CD4-positive, alpha-beta T cell treated with Interleukin-17A for 4 hours (primary cell): Measurements from ENCODE around the gene COL4A6.
"Not testable (repeated sequence)": the region's sequence is repeated elsewhere in the genome, so short reads cannot be mapped to it uniquely, and the experiment has no call there.

Experiments
- DNase-seq: peaks from one replicate; pipeline ENCODE4 v3.0.0-alpha.2; 2020; ENCODE audit warnings: mixed read lengths

The COL4A6 gene

GRCh38 chrX:108399418-108400165 is 38.6 kb downstream of the COL4A6 start:
- DNase-seq = no peak

GRCh38 chrX:108397627-108398391 is 40.4 kb downstream of the COL4A6 start:
- DNase-seq = no peak

GRCh38 chrX:108396986-108397385 is 41.2 kb downstream of the COL4A6 start:
- no peak for DNase-seq

GRCh38 chrX:108396188-108396891 is 41.9 kb downstream of the COL4A6 start:
- DNase-seq = no peak

- DNase-seq = not testable (repeated sequence)
Measured at GRCh38 chrX:108390976-108391717, 47.1 kb downstream of the COL4A6 start.

GRCh38 chrX:108384783-108385182 is 53.4 kb downstream of the COL4A6 start:
- no peak for DNase-seq

GRCh38 chrX:108380222-108380621 is 58.0 kb downstream of the COL4A6 start:
- DNase-seq = no peak

GRCh38 chrX:108376821-108377220 is 61.4 kb downstream of the COL4A6 start:
- not testable (repeated sequence) for DNase-seq

- not testable (repeated sequence) for DNase-seq
Measured at GRCh38 chrX:108375591-108375990, 62.6 kb downstream of the COL4A6 start.

GRCh38 chrX:108366644-108367406 is 71.4 kb downstream of the COL4A6 start:
- no peak for DNase-seq

- DNase-seq = no peak
Measured at GRCh38 chrX:108362026-108362425, 76.2 kb downstream of the COL4A6 start.

GRCh38 chrX:108361316-108361715 is 76.9 kb downstream of the COL4A6 start:
- DNase-seq = no peak

GRCh38 chrX:108359806-108360602 is 78.2 kb downstream of the COL4A6 start:
- no peak for DNase-seq

GRCh38 chrX:108353452-108353851 is 84.8 kb downstream of the COL4A6 start:
- DNase-seq = no peak

- DNase-seq = no peak
Measured at GRCh38 chrX:108349210-108349609, 89.0 kb downstream of the COL4A6 start.

- no peak for DNase-seq
Measured at GRCh38 chrX:108348525-108348924, 89.7 kb downstream of the COL4A6 start.

GRCh38 chrX:108347800-108348199 is 90.4 kb downstream of the COL4A6 start:
- DNase-seq = no peak

- DNase-seq = no peak
Measured at GRCh38 chrX:108344216-108344615, 94.0 kb downstream of the COL4A6 start.

- DNase-seq = no peak
Measured at GRCh38 chrX:108341947-108342346, 96.3 kb downstream of the COL4A6 start.

GRCh38 chrX:108332281-108332680 is 105.9 kb downstream of the COL4A6 start:
- no peak for DNase-seq
